ENCODE results near the gene RPL3. TPM values are rescaled to one million over a fixed set of nuclear protein-coding genes. Genes with fewer than 3 reads are reported as not detected.
"Not testable (repeated sequence)": the region's sequence is repeated elsewhere in the genome, so short reads cannot be mapped to it uniquely, and the experiment has no call there.

Gene RPL3
- 1,714 and 3,145 TPM in 2 replicates for total RNA-seq

DNA sequence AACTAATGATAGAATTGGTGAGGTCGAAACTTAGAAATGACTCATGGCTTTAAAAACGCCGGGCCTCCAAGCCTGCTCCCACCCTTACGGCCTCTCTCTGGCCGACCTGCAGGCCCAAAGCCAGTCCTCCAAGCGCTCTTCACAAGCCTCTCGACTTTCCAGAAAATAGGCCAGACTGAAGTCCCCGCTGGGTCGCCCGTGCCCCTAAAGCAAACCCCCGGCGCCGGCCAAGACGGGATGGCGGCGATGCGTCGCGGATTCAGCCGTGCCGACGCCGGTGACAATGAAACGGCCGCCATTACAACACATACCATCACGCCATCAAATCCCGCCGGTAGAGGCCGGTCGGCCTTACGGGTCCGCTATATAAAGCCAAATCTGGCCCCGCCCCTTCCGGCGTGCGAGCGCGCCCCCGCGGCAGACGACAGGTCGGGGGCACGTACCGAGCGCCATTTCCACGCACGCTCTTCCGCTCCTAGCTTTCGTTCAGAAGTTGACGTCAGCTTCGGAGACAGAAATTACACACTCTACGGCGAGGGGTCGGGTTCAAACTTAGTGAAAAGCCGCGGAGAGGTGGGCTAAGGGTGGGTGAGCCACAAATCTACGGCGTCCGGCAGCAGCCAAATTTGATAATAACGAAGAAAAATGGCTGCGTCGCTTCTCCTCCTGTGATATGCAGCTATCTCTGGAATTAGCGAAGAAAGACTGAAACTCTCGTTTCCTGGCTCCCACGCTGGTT lies at the start of gene RPL3:
Gene RPL3, minus strand, starts transcription at position 340 of the 739 bp plus-strand sequence. Its CDS starts 26 bp downstream, at position 314.
- DNase-seq (ENCODE audit: low read depth): peak; percentile 94

GRCh38 chr22:39369186-39369585 lies 49.8 kb upstream of the RPL3 start:
- DNase-seq (ENCODE audit: low read depth): no peak

- no peak for DNase-seq (ENCODE audit: low read depth)
These were observed 49.1 kb upstream of the RPL3 start for GRCh38 chr22:39368461-39368911.

GRCh38 chr22:39367035-39367434 lies 47.6 kb upstream of the RPL3 start:
- DNase-seq (ENCODE audit: low read depth): no peak

DNA sequence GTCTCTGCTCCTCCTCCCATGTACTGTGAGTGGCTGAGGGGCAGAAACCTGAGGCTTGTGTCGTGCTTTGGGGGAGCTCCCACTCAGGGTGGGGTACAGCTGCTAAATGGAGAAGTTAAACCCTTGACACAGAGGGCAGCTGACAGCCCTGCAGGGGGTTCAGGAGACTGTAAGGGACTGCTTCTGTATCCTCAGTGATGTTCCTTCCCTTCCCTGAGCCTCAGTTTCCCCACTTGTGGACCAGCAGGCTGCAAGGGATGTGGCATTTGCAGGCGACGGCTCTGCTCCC lies 46.0 kb upstream of the RPL3 start:
- DNase-seq (ENCODE audit: low read depth): no peak

GRCh38 chr22:39364714-39365491 lies 45.5 kb upstream of the RPL3 start:
- DNase-seq (ENCODE audit: low read depth): no peak

DNA sequence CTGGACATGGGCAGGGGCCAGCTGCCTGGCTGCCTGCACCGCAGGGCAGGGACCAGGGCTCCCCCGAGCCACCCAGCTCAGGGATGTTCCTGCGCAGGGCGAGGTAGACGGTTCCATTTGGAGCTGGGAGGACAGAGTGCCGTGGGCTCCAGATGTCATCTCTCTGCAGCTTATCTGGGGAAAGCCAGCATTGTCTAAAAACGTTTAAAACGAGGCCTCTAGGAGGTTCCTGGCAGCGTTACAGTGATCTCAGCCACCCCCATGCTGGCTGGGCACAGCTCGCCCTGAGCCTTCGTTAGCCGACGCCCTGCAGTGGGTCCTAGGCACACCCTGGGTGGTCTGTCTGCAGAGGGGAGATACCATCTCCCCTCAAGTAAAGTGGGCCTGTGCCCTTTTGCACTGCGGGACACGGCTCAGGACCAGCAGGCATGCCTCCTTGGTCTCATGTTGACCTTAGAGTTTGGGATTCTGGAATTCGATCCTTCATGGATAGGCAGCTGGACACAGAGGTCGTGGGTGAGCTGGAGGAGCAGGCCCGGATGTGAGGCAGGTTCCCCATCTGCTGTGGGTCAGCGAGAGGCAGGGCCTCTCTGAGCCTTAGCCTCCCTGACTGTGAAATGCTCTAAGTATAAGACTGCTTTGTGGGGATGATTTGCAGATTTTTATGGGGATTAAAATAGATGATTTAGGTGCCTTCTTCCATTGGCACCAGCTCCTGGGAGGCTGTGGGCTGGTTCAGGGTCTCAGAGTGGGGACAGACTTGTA lies 44.5 kb upstream of the RPL3 start:
- DNase-seq (ENCODE audit: low read depth): no peak

DNA sequence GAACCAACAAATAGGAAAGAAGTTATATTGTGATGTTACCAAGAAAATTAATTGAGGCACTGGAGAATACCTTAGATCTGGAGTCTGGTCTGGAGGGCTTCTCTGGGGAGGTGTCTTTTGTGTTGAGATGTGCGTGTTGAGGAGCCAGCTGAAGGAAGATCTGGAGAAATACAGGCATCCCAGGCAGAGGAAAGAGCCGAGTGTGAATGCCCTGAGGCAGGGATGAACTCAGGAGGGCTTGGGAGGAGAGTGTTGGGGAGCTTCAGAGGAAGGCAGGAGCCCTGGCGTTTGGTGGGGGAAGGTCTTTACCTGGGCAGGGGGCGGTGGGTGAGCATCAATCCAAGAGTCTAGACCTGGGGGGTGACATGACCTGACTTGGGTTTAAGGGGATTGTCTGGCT lies 43.5 kb upstream of the RPL3 start:
- DNase-seq (ENCODE audit: low read depth): no peak

- DNase-seq (ENCODE audit: low read depth): no peak
These were observed 42.8 kb upstream of the RPL3 start for GRCh38 chr22:39362271-39362670.

GRCh38 chr22:39361496-39361895 lies 42.1 kb upstream of the RPL3 start:
- DNase-seq (ENCODE audit: low read depth): no peak

DNA sequence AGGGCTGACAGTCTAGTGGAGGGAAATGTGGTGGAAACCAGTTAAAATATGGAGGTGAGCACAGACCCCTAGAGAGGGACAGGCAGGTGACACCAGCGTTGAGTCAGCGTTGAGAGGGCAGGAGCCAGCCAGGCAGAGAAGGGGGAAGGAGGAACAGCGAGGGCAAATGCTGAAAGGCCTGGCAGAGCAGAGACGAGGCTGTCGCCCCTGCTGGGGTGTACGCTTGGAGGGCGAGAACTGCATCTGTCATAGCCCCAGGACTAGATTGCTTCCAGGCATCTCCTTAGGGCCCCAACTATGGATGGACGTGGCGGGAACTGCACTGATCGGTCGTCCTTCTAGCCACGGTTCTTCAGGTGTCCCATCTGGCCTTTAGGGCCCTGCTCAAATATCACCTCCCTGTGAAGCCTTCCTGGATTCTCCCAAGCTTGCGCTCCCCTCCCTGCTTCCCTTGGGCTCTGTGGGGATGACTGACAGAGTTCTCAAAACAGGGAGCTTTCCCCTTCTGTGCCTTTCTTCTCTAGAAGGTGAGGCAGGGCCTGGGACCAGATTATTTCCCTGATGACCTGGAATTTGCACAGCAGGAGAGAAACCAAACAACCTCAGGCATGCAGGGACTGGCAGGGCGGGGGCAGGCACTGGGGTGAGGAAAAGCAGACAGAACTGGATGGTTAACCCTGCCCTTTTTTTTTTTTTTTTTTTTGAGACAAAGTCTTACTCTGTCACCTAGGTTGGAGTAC lies 41.4 kb upstream of the RPL3 start:
- DNase-seq (ENCODE audit: low read depth): peak; percentile 79

GRCh38 chr22:39360242-39360641 lies 40.8 kb upstream of the RPL3 start:
- DNase-seq (ENCODE audit: low read depth): no peak

DNA sequence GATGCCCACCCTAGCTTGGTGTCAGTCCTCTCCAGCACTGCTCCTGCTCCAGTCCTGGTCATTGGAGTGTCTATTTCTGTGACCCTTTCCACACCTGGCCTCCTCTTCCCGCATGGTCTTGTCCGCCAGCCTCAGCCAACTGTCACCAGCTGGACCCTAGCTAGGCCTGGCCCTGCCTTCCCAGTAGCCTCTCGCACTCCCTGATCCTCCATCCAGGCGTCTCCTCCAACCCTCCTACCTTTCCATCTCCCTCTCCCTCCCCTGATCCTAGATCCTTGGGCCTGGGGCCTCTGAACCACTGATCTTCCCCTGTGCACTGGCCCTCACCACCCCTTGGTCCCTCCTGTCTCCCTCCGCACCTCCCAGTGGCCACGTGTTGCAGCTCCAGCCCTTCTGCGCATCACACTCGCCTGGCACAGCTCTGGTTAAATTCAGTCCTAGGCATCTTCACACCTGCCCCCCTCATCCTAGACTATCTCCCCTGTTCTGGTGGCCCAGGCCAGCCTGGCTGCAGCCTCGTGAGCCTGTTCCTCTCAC lies 40.3 kb upstream of the RPL3 start:
- DNase-seq (ENCODE audit: low read depth): no peak

DNA sequence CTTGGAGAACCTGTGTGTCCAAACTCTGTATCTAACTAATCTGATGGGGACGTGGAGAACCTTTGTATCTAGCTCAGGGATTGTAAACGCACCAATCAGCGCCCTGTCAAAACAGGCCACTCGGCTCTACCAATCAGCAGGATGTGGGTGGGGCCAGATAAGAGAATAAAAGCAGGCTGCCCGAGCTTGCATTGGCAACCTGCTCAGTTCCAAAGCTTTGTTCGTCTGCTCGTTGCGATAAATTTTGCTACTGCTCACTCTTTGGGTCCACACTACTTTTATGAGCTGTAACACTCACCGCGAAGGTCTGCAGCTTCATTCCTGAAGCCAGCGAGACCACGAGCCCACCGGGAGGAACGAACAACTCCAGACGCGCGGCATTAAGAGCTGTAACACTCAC lies 38.8 kb upstream of the RPL3 start:
- DNase-seq (ENCODE audit: low read depth): not testable (repeated sequence)

- not testable (repeated sequence) for DNase-seq (ENCODE audit: low read depth)
These were observed 38.0 kb upstream of the RPL3 start for GRCh38 chr22:39357110-39358108.

DNA sequence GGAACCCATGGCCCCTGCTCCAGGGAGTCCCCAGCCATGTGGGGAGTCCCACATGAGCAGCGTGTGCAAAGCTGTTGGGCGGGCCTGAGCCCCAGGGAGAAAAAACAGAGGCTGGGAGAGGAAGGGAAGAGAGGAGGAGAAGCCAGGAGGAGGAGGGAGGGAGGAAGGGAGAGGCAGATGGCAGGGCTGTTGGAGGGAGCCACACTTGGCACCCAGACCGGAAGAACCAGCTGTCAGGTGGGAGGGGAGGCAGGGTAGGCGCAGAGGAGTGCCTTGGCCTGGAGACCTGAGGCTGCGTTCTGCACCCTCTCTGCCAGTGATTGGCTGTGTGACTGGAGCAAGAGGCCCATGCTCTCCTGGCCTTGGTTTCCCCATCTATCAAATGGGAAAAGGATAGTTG lies 37.0 kb upstream of the RPL3 start:
- no peak for DNase-seq (ENCODE audit: low read depth)

- not testable (repeated sequence) for DNase-seq (ENCODE audit: low read depth)
These were observed 36.4 kb upstream of the RPL3 start for GRCh38 chr22:39355805-39356204.

GRCh38 chr22:39355080-39355479 lies 35.7 kb upstream of the RPL3 start:
- DNase-seq (ENCODE audit: low read depth): no peak

- no peak for DNase-seq (ENCODE audit: low read depth)
These were observed 33.9 kb upstream of the RPL3 start for GRCh38 chr22:39353346-39353745.

DNA sequence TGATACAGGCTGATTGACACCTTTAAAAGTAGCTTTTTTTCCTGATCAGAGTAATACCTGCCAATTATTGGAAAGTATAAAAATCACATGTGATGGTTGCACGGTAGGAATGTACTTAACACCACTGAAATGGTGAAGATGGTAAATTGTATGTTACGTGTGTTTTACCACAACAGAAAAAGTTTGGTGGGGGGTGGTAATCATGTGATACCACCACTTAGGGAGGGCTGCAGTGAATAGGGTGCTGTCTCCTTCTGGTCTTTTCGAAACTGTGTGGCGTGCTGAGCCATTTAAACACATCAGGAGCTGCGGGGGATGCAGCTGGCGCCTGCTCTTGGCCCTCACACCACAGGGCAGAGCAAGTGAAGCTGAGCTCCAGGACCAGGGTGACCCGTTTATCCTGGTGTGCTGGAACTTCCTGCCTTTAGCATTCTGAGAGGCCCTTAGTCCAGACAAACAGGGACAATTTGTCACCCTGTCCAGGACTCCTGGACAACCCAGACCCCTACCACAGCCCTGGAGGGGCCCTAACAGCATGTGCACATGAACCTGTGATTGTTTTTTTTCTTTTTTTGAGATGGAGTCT lies 33.0 kb upstream of the RPL3 start:
- DNase-seq (ENCODE audit: low read depth): no peak
